Peyer's patch (tissue), 4 donors: ENCODE measurements around the gene LMF1.

Source experiments
- POLR2A ChIP-seq, 2 donors: fragments of 450-650 bp; IDR thresholded peaks; one replicate each; pipeline ENCODE4 v1.5.1; 2017; ENCODE audit warnings: antibody characterized with exemption in 2 of 2, mild to moderate bottlenecking in 2 of 2, moderate library complexity in 2 of 2
- TF ChIP-seq, protein P1 (sequence below), 6 experiments: fragments of 450-650 bp in 4 of 6; fragments of 200-600 bp in 2 of 6; sonication (generic) in 1 of 6; IDR thresholded peaks; one replicate each; pipeline ENCODE4 v1.5.1; 2017 to 2019; ENCODE audit warnings: antibody characterized with exemption in 6 of 6, mild to moderate bottlenecking in 3 of 6, moderate library complexity in 1 of 6

DNA sequence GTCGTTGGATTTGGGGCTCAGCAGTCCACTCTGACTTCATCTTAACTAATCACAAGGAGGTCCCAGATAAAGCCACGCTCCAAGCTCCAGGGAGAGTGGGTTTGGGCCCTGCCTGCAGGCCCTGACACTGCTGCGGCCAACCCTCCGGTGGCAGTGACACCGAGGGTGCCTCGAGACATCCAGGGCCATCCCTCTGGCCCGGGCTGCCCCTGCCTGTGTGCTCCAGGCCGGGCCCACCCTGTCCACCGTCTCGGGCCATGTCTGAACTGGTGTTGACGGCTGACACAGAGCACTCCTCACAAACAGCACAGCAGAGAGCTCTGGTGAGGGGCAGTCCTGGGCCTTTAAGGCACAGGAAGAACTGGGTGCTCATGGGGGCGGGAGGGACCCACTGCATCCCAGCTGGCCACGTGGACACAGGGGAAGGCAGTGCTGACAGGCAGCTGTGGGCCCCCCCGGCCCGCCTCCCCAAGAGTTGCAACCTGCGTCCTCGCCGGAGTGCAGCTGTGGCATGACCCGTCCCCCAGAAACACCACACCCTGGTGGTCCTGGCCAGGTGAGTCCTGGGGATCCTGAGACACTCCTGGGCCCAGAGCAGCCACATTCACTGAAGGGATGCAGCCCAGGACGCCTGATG lies 80.0 kb downstream of the LMF1 start:
- TF ChIP-seq, protein P1, sequence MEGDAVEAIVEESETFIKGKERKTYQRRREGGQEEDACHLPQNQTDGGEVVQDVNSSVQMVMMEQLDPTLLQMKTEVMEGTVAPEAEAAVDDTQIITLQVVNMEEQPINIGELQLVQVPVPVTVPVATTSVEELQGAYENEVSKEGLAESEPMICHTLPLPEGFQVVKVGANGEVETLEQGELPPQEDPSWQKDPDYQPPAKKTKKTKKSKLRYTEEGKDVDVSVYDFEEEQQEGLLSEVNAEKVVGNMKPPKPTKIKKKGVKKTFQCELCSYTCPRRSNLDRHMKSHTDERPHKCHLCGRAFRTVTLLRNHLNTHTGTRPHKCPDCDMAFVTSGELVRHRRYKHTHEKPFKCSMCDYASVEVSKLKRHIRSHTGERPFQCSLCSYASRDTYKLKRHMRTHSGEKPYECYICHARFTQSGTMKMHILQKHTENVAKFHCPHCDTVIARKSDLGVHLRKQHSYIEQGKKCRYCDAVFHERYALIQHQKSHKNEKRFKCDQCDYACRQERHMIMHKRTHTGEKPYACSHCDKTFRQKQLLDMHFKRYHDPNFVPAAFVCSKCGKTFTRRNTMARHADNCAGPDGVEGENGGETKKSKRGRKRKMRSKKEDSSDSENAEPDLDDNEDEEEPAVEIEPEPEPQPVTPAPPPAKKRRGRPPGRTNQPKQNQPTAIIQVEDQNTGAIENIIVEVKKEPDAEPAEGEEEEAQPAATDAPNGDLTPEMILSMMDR (IDR thresholded peaks at IDR 0.05), result no peak
- TF ChIP-seq POLR2A (IDR thresholded peaks at IDR 0.05), result no peak
